ENCODE results near the gene LPO.
A peak's percentile ranks its signal among the peaks of the same experiment; 100 is the strongest.

The LPO gene

DNA sequence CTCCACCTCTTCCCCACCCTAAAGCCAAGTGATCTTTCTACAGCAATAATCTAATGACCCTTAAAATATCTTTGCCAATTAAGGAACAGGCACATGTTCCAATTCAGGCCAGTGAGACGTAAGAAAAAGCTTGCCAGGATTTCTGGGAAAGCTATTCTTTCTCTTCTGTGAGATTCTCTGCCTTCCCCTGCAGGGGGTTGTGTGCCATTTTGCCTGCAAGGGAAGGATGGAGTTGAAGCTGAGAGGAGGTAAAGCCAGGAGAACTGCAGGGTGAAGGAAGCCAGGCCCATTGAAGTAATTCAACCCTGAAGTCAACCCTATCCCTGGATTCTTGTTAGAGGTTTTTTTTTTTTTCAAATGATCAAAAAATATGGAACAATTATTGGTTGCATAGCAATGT lies 9.0 kb upstream of the LPO start:
- no peak for DNase-seq (ENCODE audit: low read depth, low spot score)

DNA sequence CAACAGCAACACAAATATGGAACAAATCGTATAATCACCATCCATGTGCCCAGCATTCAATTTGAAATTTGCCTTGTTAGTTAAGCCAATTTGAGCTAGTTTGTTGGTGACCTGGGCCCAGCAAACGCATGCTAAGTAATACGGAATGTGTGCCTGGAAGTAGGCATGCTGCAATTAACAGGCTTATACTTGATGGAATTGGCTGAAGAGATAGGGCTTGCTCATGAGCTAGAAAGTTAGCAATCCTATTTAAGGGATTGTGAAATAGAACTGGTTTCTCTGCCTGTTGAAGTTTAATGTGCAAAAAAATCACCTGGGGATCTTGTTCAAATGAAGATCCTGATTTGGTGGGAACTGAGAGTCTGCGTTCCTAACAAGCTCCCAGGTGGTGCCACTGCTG lies 8.5 kb upstream of the LPO start:
- no peak for DNase-seq (ENCODE audit: low read depth, low spot score)

DNA sequence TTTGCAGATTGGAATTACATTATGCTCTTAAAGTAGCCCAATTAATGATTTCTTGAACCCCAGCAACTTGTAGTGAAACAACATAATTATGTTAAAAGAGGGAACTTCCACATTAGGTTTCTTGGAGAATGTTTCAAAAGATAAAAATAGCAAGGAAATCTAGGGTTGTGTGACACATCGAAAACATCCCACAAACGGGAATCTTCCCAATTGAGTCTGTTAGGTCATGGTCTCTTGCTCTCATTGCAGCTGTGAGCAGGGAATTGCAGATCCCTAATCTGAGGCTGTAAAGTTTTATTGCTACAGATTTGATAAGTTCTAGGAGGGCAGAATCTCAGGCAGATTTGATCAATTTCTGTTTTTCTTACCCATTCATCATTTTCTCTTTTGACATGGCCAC lies 6.7 kb upstream of the LPO start:
- DNase-seq (ENCODE audit: low read depth, low spot score): no peak

DNA sequence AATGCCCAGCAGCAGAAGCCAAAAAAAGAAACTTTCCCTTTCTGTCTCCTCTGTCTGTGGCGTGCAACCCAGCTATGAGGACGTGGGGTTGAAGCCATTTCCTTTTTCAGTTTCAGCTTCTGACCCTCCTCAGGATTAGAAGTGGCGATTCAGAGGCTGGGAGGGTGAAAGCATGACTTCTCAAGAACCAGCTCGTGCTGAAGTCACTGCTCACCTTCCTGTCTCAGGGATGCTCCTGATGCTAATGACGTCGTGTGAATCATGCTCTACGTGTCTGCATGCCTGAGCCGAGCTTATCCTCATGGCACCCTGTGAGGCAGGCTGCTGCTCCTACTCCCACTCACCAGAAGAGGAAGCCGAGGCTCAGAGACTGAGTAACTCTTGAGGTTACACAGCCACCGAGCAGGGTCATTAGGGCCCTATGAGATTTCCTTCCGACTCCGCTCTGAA lies 5.7 kb upstream of the LPO start:
- peak; percentile 35 for DNase-seq (ENCODE audit: low read depth, low spot score)

DNA sequence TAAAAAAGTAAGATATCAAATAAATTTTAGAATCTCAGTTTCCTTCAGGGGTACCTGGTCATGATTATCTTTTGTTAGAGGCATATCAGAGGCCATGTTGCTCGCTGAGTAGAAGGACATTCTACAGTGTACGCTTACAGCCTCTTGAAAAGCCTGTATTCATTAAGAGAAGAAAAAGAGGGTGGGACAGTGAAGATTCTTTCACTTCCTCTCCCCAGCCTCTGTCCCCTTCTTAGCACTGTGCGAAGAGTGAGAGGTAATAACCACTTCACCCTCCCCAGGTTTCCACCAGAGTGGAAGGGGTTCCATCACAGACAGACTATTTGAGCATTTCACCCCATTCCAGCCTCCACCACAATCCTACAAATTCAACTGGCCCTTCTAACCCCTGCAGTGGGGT lies 4.8 kb upstream of the LPO start:
- no peak for DNase-seq (ENCODE audit: low read depth, low spot score)

DNA sequence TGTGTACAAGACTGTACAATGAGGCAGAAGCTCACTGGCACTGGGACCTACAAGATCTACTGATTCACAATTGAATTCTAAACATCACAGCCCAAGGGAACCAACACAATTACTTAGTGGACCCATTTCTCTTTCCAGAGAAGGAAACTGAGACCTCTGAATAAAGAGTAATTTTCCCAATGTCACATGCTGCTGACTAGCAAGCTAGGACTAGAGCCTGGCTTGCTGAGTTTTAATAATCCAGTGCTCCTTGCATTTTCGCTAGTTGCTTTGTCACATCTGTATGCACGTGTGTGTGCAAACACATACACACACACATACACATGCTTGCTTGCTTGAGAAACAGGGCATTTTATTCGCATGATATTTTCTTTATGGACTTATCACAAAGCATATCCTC lies 3.9 kb upstream of the LPO start:
- DNase-seq (ENCODE audit: low read depth, low spot score): no peak

DNA sequence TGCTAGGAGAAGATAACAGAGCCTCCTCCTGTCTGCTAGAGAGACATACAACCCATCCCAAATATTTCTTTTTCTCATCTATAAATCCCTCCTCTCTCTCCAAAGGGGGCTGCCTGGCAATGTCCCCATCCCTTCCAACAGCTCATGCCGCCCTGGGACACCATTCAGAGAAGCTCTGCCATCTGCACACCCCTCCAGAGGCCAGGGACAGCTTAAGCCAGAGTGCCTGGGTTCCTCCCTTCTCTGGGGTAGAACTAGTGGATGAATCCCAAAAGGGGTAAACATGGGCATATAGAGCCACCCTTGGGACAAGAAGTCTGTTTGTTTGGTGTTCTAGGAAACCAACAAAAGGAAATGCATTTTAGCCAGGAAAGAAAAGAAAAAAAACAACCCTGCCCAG lies 2.6 kb upstream of the LPO start:
- DNase-seq (ENCODE audit: low read depth, low spot score): no peak

DNA sequence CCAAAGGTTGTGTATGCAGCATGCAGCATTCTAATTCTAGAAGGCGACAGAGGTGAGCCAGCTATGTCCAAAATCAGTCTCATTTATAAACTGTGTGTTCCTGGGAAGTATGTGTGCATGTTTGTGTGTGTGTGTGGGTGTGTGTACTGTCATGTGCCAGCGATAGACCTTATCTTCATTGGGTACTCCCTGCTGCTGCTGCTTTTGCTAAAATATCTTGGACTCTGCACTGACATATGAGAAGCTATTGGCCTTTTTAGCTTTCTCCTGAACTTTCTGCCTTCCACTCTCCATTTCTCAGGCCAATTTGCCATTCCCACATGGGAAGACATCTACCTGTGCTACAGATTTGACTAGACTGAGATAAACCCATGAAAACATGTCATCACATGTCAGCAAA lies 2.0 kb upstream of the LPO start:
- no peak for DNase-seq (ENCODE audit: low read depth, low spot score)

DNA sequence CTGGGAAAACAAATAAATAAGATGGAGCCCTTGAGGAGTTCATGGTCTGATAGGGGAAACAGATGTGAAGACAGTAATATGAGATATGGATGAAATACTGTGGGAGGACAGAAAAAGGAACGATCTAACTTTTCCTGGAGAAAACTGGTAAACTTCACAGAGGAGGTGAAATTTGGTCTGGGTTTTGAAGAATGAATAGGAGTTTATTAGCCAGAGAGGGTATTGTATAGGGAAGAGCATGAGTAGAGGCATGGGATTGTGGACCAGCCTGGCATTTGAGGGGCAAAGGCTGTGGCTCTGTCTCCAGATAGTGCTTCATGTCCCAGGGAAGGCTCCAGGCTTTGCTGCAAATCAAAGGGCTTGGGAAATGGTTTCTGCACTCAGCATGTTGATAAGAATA lies 1.6 kb downstream of the LPO start:
- no peak for DNase-seq (ENCODE audit: low read depth, low spot score)

DNA sequence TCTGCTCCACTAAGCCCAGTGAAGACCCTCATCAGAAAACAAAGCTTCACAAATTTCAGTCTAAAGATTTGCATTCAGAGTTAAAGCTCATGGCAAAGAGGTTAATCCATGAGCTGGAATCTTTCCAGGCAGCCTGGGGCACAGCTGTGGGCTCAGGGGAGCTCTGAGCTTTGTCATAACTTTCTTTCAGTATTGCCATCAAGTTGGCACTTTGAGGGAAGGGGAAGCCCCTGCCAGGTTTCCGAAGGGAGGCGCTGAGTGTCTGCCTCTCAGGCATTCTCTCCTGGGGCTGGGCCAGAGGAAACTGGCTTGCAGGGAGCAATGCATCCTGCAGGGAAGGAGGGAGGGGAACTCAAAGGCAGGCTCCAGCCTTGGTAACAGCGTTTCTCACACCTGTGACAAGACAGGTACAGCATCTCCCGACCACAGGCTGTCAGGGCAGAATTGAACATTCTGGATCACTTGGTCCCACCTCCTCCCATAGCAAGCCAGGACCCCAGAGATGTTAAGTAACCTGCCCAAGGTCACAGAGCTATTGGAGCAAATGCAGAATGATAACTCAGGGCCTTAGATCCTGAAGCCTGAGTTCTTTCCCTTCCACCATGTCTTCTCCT lies 3.9 kb downstream of the LPO start:
- DNase-seq (ENCODE audit: low read depth, low spot score): no peak

DNA sequence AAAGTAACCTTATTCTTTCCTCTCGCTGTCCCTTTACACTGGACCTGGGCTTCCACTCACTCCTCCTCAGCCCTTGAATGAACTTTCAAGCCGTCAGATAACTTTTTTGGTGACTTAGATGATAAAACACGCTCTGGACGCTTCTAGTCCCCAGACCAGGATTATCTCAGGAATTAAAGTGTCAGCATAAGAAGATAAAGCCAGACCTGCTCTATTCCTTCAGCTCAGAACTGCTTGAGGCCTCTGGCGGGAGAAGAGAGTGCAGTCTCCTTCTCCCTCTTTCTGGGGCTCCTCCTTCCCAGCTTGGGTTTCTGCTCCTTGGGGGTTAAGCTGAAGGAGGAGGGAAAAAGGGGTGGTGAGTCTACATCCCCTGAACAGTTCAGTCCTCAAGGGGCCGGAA lies 6.6 kb downstream of the LPO start:
- no peak for DNase-seq (ENCODE audit: low read depth, low spot score)

DNA sequence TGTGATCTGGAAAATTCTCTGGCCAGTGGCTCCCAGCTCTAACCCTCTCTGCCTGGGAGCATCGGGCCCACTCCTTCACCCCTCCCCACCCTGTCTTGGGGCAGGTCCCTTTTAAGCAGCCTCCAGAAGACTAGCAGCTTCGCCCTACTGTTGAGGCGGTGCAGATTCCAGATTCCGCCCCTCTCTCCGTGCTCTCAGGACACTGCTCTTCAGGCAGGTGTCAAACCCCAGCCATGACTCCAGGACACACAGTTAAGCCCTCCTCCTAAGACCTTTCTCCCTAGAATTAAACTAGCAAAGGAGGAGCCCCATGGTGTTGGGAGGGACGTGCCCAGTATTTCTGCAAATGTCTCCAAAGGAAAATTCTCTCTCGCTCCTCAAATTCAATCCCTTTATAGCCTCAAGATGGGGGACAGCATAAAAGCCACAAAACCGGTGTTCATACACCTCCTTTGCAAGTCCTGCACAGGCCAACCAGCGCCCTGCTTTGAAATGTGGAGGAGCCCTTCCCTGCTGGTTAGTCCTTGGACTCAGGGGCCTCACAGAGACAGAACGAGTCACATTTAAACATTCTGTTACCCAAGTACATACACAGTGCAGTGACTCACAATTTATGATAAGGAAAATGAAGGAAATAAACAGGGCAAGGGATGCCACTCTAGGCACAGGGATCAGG lies 7.2 kb downstream of the LPO start:
- no peak for DNase-seq (ENCODE audit: low read depth, low spot score)

DNA sequence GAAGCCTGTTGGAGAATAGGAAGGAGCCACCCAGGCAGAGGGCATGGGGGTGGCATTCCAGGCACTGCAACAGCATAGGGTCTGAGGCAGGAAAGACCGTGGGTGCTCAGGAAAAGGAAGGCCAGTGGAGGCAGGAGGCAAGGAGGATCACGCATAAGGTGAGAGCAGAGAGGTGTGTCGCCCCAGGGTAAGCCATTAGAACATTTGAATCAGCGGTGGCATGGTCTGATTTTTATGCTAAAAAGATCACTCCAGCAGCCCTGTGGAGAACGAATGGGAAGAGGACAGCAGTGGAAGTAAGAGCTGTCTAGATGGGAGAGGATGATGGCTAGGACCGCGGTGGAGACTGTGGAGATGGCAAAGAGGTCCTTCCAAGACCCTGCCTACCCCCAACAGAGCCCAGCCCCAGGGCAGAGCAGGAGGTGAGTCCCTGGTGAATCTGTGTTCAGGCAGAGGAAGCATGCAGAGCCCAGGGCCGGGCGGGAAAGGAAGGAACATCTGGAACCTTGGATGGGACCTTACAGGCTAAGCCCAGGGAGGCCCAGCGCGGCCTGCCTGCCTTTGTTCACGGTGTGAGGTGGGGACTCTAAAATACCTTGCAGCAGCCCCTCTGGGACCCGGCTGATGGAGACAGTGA lies 7.8 kb downstream of the LPO start:
- DNase-seq (ENCODE audit: low read depth, low spot score): no peak

DNA sequence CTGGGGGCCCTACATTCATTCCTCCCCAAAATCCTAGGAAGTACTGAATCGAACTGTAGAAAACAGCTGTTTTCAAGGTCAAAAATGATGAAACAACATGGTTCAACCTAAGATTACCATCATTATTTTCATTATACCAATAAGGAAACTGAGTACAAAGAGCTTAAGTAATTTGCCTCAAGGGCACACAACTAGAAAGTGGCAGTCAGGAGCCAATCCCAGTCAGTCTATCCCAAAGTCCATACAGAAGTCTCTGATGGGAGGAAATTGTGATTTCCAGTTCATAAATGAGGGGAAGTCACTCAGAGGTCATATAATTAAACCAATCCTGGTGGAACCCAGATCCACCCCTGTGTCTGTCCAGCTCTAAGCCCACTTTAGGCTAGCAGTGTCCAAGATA lies 8.4 kb downstream of the LPO start:
- no peak for DNase-seq (ENCODE audit: low read depth, low spot score)

DNA sequence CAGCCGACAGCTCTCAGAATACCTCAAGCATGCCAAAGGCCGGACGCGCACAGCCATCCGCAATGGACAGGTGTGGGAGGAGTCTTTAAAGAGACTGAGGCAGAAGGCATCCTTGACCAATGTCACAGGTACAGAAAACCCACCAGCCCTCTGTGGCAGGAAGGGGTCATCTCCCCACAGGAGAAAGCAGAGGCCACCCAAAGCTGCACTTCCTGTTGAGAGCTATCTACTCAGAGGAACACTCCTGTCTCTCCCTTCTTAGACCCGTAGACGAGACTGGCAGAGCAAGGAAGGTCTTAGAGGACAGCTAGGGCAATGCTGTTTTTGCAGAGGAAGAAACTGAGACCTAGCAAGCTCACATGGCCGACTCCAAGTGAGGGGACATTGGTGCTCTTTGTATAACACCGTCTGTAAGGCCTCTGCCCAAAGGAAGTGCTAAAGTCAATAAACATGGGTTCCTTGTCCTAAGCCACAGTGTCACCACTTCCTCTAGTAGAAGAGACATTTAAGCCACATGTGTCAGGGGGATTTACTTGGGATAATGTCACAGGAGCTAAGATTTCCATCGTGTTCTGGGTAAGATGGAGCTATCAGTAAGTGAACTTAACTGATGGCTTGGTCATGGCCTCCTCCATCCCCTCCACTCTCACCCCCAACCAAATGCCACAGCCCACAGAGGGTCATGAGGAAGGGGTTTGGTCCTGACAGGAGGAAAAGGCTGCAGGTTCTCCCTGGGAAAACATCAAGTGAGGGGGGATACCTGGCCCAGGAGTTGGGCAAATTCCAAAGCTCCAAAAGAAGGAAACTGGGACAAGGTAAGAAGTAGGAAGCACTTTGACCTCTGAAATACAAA lies 9.4 kb downstream of the LPO start:
- DNase-seq (ENCODE audit: low read depth, low spot score): no peak

DNA sequence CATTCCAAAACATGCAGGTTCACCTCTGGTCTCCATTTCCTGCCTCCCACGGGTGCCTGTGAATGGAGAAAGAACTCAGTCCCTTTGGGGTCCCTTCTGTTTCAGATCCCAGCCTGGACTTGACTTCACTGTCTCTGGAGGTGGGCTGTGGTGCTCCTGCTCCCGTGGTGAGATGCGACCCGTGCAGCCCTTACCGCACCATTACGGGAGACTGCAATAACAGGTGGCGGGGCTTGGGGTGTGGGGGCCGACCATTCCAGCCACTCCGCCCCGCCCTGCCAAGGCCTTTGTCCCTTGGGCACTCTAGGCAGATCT lies 10.5 kb downstream of the LPO start:
- DNase-seq (ENCODE audit: low read depth, low spot score): no peak

DNA sequence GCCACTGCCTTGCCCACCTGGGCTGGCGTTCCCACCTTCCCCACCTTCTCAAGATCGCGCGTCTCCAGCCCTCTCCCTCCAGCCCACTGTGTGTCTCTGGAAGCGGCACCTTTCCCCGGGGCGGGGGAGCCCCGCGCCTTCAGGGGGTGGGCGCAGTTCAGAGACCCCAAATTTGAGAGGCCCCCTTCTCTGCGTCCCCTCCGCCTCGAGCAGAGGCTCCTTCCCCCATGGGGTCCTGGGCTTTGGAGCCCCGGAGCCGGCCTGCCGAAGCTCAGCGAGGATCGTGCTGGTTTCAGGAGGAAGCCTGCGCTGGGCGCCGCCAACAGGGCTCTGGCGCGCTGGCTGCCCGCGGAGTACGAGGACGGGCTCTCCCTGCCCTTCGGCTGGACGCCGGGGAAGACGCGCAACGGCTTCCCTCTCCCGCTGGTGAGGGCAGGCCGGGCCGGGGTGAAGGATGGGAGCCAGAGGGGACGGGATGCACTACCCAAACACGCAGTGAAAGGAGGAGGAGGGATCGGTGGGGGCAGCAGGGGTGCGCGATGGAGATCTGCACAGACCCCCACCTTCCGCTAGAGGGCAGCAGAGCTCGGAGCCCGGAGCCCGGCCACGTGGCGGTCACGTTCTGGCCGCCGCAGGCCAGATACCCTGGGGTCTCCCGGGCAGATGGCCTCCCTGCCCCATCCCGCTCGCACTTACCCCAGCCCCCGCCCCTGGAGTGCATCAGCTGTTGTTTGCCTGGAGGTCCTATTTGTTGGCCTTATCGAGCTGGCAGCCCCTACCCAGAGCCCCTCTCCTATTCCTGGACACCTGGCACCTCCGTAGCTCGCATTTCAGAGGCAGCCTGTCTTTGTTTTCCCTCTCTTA lies 11.1 kb downstream of the LPO start:
- DNase-seq (ENCODE audit: low read depth, low spot score): peak; percentile 88

DNA sequence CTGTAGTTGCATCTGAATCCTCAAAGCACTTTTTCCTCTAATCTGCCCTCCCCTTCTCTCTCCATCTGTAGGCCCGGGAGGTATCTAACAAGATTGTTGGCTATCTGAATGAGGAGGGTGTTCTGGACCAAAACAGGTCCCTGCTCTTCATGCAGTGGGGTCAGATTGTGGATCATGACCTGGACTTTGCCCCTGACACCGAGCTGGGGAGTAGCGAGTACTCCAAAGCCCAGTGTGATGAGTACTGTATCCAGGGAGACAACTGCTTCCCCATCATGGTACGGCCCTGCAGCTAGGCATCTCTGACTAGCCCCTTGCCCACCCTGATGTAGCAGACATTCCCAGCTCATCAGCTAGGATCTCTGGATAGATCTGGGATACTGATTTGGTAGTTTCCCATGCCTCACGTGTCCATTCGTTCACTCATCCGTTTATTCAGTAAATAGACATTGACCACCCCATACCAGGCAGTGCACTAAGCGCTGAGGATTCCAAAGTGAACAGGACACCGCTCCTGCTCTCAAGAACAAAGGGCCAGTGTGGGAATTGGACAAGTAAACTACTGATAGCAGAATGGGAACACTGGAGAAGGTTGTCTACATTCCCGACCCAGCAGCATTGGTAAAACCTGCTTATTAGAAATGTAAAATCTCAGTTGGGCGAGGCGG lies 12.1 kb downstream of the LPO start:
- DNase-seq (ENCODE audit: low read depth, low spot score): no peak

DNA sequence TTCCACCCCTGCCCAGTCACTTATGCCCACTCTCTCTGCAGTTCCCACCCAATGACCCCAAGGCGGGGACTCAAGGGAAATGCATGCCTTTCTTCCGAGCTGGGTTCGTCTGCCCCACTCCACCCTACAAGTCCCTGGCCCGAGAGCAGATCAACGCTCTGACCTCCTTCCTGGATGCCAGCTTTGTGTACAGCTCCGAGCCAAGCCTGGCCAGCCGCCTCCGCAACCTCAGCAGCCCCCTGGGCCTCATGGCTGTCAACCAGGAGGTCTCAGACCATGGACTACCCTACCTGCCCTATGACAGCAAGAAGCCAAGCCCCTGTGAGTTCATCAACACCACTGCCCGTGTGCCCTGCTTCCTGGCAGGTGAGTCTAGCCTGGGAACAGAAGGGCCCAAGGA lies 13.8 kb downstream of the LPO start:
- DNase-seq (ENCODE audit: low read depth, low spot score): no peak

DNA sequence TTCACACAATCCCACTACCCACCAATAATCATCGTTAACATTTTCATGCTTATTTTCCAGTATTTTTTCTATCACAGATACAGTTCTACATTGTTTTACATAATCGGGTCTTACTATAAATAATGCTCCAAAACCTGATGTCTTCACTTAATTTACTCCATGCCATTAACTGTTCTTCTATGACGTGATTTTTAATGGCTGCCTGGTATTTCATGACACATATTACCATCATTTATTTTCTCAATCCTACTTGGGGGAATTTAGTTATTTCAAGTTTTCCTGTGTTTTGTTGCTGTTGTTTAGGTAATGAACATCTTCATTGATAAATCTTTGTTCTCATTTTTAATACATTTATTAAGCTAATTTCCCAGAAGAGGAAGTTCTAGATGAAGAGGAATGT lies 14.7 kb downstream of the LPO start:
- DNase-seq (ENCODE audit: low read depth, low spot score): no peak

DNA sequence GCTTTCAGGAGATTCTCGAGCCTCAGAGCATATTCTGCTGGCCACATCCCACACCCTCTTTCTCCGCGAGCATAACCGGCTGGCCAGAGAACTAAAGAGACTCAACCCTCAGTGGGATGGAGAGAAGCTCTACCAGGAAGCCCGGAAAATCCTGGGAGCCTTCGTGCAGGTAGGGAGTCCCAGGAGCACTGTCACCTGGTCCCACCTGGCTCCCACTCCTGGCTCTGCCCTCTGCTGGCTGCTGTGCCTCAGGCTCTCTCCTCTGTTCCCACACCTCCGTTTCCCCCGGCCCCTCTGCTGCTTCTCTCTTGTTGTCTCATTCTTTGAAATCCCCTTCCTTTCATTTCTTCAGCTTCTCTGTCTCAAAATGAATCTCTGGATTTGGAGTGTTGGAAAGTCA lies 16.4 kb downstream of the LPO start:
- no peak for DNase-seq (ENCODE audit: low read depth, low spot score)

Data from ELF-1 (cell line).